CD4-positive, alpha-beta T cell (primary cell): ENCODE results near the gene NEK1. TPM values are rescaled to one million over a fixed set of nuclear protein-coding genes. Genes with fewer than 3 reads are reported as not detected.

Source experiments
- ATAC-seq: fragments of 200-7000 bp; cut with Tn5 transposase; one replicate; pipeline ENCODE4 v1.10.0; 2022; ENCODE audit warnings: mild to moderate bottlenecking; ENCODE audit not compliant: poor library complexity
- CTCF ChIA-PET: fragments of 350-600 bp; sonication (Branson Sonifier 250); formaldehyde crosslinking; loops from one replicate; lab custom pipeline; 2021; ENCODE audit warnings: antibody characterized with exemption, inconsistent platforms; lab: Charles Lee
- POLR2A ChIA-PET: fragments of 350-600 bp; sonication (Branson Sonifier 250); formaldehyde crosslinking; loops from one replicate; lab custom pipeline; 2021; ENCODE audit warnings: antibody characterized with exemption, inconsistent platforms; lab: Charles Lee
- DNase-seq, 14 experiments: peaks; one replicate each; pipeline ENCODE4 v3.0.0-alpha.2; 2013 to 2020; ENCODE audit warnings: mixed read lengths in 2 of 14
- H3K27ac ChIP-seq, 2 donors: one replicate each; pipeline versions ENCODE4 v1.5.1 to v1.7.0; 2013; ENCODE audit warnings: low read length in 2 of 2, low read depth in 1 of 2, mild to moderate bottlenecking in 1 of 2
- H3K27me3 ChIP-seq, 2 experiments: 1 replicate in 1 of 2; 2 replicates in 1 of 2; pipeline versions ENCODE4 v1.6.1 to v1.7.0; 2013; ENCODE audit warnings: low read length in 2 of 2, control low read depth in 1 of 2, mild to moderate bottlenecking in 1 of 2, moderate library complexity in 1 of 2; ENCODE audit not compliant: insufficient read depth in 2 of 2, control insufficient read depth in 1 of 2
- H3K36me3 ChIP-seq: one replicate; pipeline ENCODE4 v1.6.1; 2013; ENCODE audit warnings: low read length, control low read depth; ENCODE audit not compliant: insufficient read depth
- H3K4me1 ChIP-seq: one replicate; pipeline ENCODE4 v1.6.1; 2013; ENCODE audit warnings: low read length, control low read depth; ENCODE audit not compliant: insufficient read depth
- H3K4me3 ChIP-seq: one replicate; pipeline ENCODE4 v1.5.1; 2013; ENCODE audit warnings: mild to moderate bottlenecking, low read length, moderate library complexity
- H3K9me3 ChIP-seq, 2 experiments: 1 replicate in 1 of 2; 2 replicates in 1 of 2; pipeline versions ENCODE4 v1.6.1 to v1.7.0; 2013; ENCODE audit warnings: low read length in 2 of 2, mild to moderate bottlenecking in 2 of 2, control low read depth in 1 of 2, moderate library complexity in 1 of 2; ENCODE audit not compliant: control insufficient read depth in 1 of 2, insufficient read depth in 1 of 2
- H3K27ac Mint-ChIP-seq: one replicate; pipeline ENCODE4 v1.8.0; 2020; ENCODE audit warnings: mixed read lengths
- H3K27me3 Mint-ChIP-seq: one replicate; pipeline ENCODE4 v1.8.0; 2021; ENCODE audit warnings: mixed read lengths
- H3K36me3 Mint-ChIP-seq: one replicate; pipeline ENCODE4 v1.8.0; 2021; ENCODE audit warnings: low read depth, mixed read lengths
- H3K4me1 Mint-ChIP-seq: one replicate; pipeline ENCODE4 v1.8.0; 2021; ENCODE audit warnings: low read depth, mixed read lengths
- H3K4me3 Mint-ChIP-seq: one replicate; pipeline ENCODE4 v1.8.0; 2020; ENCODE audit warnings: mild to moderate bottlenecking, mixed read lengths
- H3K9me3 Mint-ChIP-seq: one replicate; pipeline ENCODE4 v1.8.0; 2020; ENCODE audit warnings: mixed read lengths
- CTCF ChIP-seq: fragments of 200-600 bp; IDR thresholded peaks from one replicate; pipeline ENCODE4 v1.8.0; 2022; ENCODE audit warnings: antibody characterized with exemption, mild to moderate bottlenecking
- intact Hi-C, 2 experiments: fragments of 100-400 bp; cut with DNase I in 1 of 2; cut with micrococcal nuclease in 1 of 2; formaldehyde crosslinking; loops; one replicate each; pipeline versions ENCODE4 v1.15.1 to v1.9.0; 2023 to 2025; cut with DNase I, micrococcal nuclease
- total RNA-seq, 174 experiments: library from RNA in 2 of 174; stranded (reverse) in 2 of 174; gene quantifications; one replicate each; pipeline ENCODE4 v1.2.3 and lab custom pipeline; 2021 to 2026

Gene NEK1
- total RNA-seq, 2 experiments from 2014 or later, result 9.5 to 10.2 TPM

- Mint-ChIP-seq H3K4me3 (no peak overlapping the region), H3K27me3 (no peaks in the 10 kb centered on the region), H3K4me1 (no peaks in the 10 kb centered on the region), H3K9me3 (no peaks in the 10 kb centered on the region), H3K36me3 (no peaks in the 10 kb centered on the region), H3K27ac (no peak overlapping the region)
- intact Hi-C loops, result no loop called here
- H3K4me3 ChIP-seq, result no peak overlapping the region
- no peak for DNase-seq
- H3K9me3 ChIP-seq, result no peaks in the 10 kb centered on the region
- TF ChIP-seq CTCF, result no peak
- ATAC-seq, result no peak
- ChIA-PET POLR2A (no interaction called here), CTCF (no interaction called here)
- H3K27me3 ChIP-seq, result no peaks in the 10 kb centered on the region
- no peaks in the 10 kb centered on the region for H3K4me1 ChIP-seq
- no peaks in the 10 kb centered on the region for H3K36me3 ChIP-seq
- no peak overlapping the region for H3K27ac ChIP-seq
These were observed 260.5 kb downstream of the NEK1 start for GRCh38 chr4:169351872-169352271.

GRCh38 chr4:169348541-169348940 lies 263.8 kb downstream of the NEK1 start:
- H3K4me3 Mint-ChIP-seq, result no peak overlapping the region

GRCh38 chr4:169346840-169347239 lies 265.5 kb downstream of the NEK1 start:
- TF ChIP-seq CTCF, result no peak
- Mint-ChIP-seq H3K27ac (no peak overlapping the region), H3K36me3 (no peaks in the 10 kb centered on the region), H3K9me3 (no peaks in the 10 kb centered on the region), H3K4me1 (no peaks in the 10 kb centered on the region), H3K27me3 (no peaks in the 10 kb centered on the region), H3K4me3 (no peak overlapping the region)
- ATAC-seq (no peak), DNase-seq (no peak)
- intact Hi-C loops, result no loop called here
- no peaks in the 10 kb centered on the region for H3K27me3 ChIP-seq
- H3K27ac ChIP-seq, result no peak overlapping the region
- no peaks in the 10 kb centered on the region for H3K9me3 ChIP-seq
- CTCF ChIA-PET, result no interaction called here
- H3K4me1 ChIP-seq, result no peaks in the 10 kb centered on the region
- no peaks in the 10 kb centered on the region for H3K36me3 ChIP-seq
- POLR2A ChIA-PET, result no interaction called here
- no peak overlapping the region for H3K4me3 ChIP-seq

More at GRCh38 chr4:169348541-169348940, 263.8 kb downstream of the NEK1 start:
- Mint-ChIP-seq H3K27ac (no peak overlapping the region), H3K27me3 (no peaks in the 10 kb centered on the region), H3K36me3 (no peaks in the 10 kb centered on the region), H3K9me3 (no peaks in the 10 kb centered on the region), H3K4me1 (no peaks in the 10 kb centered on the region)
- CTCF ChIA-PET, result no interaction called here
- Histone ChIP-seq H3K27me3 (no peaks in the 10 kb centered on the region), H3K9me3 (no peaks in the 10 kb centered on the region), H3K4me3 (no peak overlapping the region), H3K36me3 (no peaks in the 10 kb centered on the region), H3K4me1 (no peaks in the 10 kb centered on the region), H3K27ac (no peak overlapping the region)
- DNase-seq (no peak), ATAC-seq (no peak)
- no peak for TF ChIP-seq CTCF
- intact Hi-C loops, result no loop called here
- POLR2A ChIA-PET, result no interaction called here
